Kidney tubule cell (primary cell): ENCODE results near the gene GDF10.

Source experiments
- DNase-seq: peaks from one replicate; pipeline ENCODE4 v3.0.0-alpha.2; 2018; ENCODE audit warnings: low spot score

The GDF10 gene

GRCh38 chr10:47299611-47300428, at the start of gene GDF10:
Gene GDF10, plus strand, starts transcription at chr10:47300197. Its CDS starts 455 bp downstream, at chr10:47300652.
- DNase-seq: no peak

GRCh38 chr10:47252093-47252780, 47.8 kb upstream of the GDF10 start:
- DNase-seq: no peak

GRCh38 chr10:47253030-47253637, 46.9 kb upstream of the GDF10 start:
- no peak for DNase-seq

GRCh38 chr10:47253651-47254375, 46.2 kb upstream of the GDF10 start:
- DNase-seq: no peak

- DNase-seq: no peak
Observed at GRCh38 chr10:47254611-47255010, 45.4 kb upstream of the GDF10 start.

- DNase-seq: no peak
Observed at GRCh38 chr10:47255033-47255813, 44.8 kb upstream of the GDF10 start.

GRCh38 chr10:47255866-47256265, 44.1 kb upstream of the GDF10 start:
- DNase-seq: no peak

GRCh38 chr10:47256751-47257336, 43.2 kb upstream of the GDF10 start:
- DNase-seq: no peak

- no peak for DNase-seq
Observed at GRCh38 chr10:47257396-47258120, 42.4 kb upstream of the GDF10 start.

- DNase-seq: no peak
Observed at GRCh38 chr10:47258921-47259320, 41.1 kb upstream of the GDF10 start.

GRCh38 chr10:47259466-47259865, 40.5 kb upstream of the GDF10 start:
- no peak for DNase-seq

- DNase-seq: no peak
Observed at GRCh38 chr10:47260505-47261111, 39.4 kb upstream of the GDF10 start.

GRCh38 chr10:47261121-47261520, 38.9 kb upstream of the GDF10 start:
- no peak for DNase-seq

- no peak for DNase-seq
Observed at GRCh38 chr10:47261556-47261955, 38.4 kb upstream of the GDF10 start.

- no peak for DNase-seq
Observed at GRCh38 chr10:47262606-47263533, 37.1 kb upstream of the GDF10 start.

- DNase-seq: no peak
Observed at GRCh38 chr10:47264797-47265281, 35.2 kb upstream of the GDF10 start.

GRCh38 chr10:47266602-47267001, 33.4 kb upstream of the GDF10 start:
- DNase-seq: no peak

GRCh38 chr10:47268696-47269095, 31.3 kb upstream of the GDF10 start:
- no peak for DNase-seq

GRCh38 chr10:47269294-47269693, 30.7 kb upstream of the GDF10 start:
- DNase-seq: no peak
